Activated gamma-delta T cell treated with anti-CD3 and anti-CD28 coated beads, Interleukin-2, amount 50 U/mL, for 16 hours (primary cell): Measurements from ENCODE around the gene NOL4L.

ENCODE experiments used
- DNase-seq: peaks from one replicate; pipeline ENCODE4 v3.0.0-alpha.2; 2020; ENCODE audit warnings: low read depth

The NOL4L gene

GRCh38 chr20:32483351-32484224 is 101.5 kb downstream of the NOL4L start:
- DNase-seq = peak; percentile 47

- peak; percentile 17 for DNase-seq
Measured at GRCh38 chr20:32482442-32483261, 102.5 kb downstream of the NOL4L start.

GRCh38 chr20:32482143-32482441 is 103.0 kb downstream of the NOL4L start:
- no peak for DNase-seq

- DNase-seq = no peak
Measured at GRCh38 chr20:32481311-32482142, 103.6 kb downstream of the NOL4L start.

GRCh38 chr20:32480371-32481241 is 104.5 kb downstream of the NOL4L start:
- no peak for DNase-seq

GRCh38 chr20:32479697-32480171 is 105.4 kb downstream of the NOL4L start:
- DNase-seq = no peak

- no peak for DNase-seq
Measured at GRCh38 chr20:32479012-32479411, 106.1 kb downstream of the NOL4L start.

- DNase-seq = no peak
Measured at GRCh38 chr20:32478576-32478975, 106.6 kb downstream of the NOL4L start.

- no peak for DNase-seq
Measured at GRCh38 chr20:32477594-32478512, 107.3 kb downstream of the NOL4L start.

GRCh38 chr20:32476684-32477593 is 108.2 kb downstream of the NOL4L start:
- no peak for DNase-seq

- no peak for DNase-seq
Measured at GRCh38 chr20:32474967-32475811, 109.9 kb downstream of the NOL4L start.

- no peak for DNase-seq
Measured at GRCh38 chr20:32474717-32474966, 110.5 kb downstream of the NOL4L start.

GRCh38 chr20:32474009-32474716 is 111.0 kb downstream of the NOL4L start:
- no peak for DNase-seq

GRCh38 chr20:32473231-32474008 is 111.7 kb downstream of the NOL4L start:
- no peak for DNase-seq

GRCh38 chr20:32472581-32473207 is 112.4 kb downstream of the NOL4L start:
- no peak for DNase-seq

- no peak for DNase-seq
Measured at GRCh38 chr20:32470940-32471339, 114.2 kb downstream of the NOL4L start.
